SW 1271 (cell line): ENCODE measurements around the gene CBS.
"Not testable (repeated sequence)": the region's sequence is repeated elsewhere in the genome, so short reads cannot be mapped to it uniquely, and the experiment has no call there.

ENCODE experiments used
- DNase-seq, 2 experiments: peaks; one replicate each; lab custom pipeline; 2025; lab: John Stamatoyannopoulos, UW

CBS gene

DNA sequence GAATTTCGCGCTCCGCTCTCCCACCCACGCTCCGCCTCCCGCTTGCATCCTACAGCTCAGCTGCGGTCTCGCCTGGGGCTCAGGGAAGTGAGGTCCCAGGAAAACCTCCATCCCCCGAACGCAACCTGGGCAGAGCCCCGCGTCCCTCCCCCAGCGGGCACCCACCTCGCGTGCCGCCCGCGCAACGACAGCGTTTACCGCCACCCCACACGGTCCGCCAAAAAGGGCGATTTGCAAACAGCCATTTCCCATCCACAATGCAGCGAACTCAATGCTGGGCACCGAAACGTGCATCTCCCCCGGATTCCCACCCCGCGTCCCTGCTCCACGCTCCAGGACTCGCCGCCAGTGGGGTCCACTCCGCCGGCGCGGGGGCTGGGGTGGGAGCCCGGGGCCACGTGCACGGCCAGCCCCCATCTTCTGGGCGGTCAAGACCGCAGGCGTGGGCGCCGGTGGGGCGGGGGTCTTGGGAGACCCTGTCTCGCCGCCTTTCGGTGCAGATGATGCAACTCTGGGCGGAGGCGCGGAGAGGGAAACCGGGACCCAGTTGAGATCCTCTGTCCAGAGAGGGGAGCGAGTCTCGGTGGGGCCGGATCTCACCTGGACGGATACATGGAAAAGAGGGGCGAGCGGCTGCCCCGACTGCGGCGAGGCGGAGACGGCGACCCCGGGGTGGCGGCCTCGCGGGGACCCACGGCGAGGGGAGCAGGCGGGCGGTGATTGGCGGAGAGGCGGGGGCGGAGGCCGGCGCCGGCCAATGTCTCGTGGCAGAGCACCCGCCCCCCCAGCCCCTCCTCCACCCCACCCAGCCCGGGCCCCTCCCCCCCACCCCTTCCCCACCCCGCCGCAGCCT, at the start of gene CBS:
TSS of gene CBS (minus strand) at position 666 of the 853 bp plus-strand sequence. CDS start 3,642 bp downstream, outside the sequence.
- DNase-seq: not testable (repeated sequence)

DNA sequence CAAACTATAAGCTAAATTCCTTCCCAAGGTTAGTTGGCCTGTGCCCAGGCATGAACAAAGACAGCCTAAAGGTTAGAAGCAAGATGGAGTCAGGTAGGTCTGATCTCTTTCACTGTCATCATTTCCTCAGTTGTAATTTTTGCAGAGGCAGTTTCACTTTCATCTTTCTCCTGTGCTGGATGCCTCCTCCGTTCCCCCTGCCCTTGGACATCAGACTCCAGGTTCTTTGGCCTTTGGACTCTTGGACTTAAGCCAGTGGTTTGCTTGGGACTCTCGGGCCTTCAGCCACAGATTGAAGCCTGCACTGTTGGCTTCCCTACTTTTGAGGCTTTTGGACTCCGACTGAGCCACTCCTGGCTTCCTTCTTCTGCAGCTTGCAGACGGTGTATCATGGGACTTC, 40.3 kb upstream of the CBS start:
- not testable (repeated sequence) for DNase-seq

DNA sequence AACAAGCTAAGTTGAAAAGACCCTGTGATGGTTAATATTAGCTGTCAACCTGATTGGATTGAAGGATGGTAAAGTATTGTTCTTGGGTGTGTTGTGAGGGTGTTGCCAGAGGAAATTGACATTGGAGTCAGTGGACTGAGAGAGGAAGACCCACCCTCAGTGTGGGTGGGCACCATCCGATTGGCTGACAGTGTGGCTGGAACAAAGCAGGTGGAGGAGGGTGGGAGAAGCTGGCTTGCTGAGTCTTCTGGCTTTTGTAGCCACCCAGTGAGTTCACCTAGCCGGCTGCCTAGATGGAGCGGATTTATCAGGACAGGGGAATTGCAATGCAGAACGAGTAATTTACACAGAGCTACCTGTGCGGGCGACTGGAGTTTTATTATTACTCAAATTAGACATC, 38.8 kb upstream of the CBS start:
- DNase-seq: not testable (repeated sequence)

DNA sequence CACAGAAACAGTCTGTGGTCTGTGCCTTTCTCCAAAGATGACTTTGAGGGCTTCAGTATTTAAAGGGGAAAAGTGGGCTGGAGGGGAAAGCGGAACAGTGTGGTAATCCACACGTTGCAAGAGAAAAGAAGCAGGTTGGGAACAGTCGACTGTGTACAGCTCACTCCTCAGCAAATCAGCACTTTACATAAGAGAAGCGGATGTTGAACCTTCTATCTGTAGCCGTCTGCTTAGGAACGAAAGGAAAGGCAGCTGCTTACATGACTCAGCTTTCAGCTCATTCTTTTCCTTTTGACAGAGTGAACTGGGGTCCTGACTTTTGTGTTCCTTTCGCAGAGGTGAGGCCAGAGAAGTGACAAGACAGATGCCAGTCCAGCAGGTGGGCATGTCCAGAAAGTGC, 33.4 kb upstream of the CBS start:
- DNase-seq: not testable (repeated sequence)

DNA sequence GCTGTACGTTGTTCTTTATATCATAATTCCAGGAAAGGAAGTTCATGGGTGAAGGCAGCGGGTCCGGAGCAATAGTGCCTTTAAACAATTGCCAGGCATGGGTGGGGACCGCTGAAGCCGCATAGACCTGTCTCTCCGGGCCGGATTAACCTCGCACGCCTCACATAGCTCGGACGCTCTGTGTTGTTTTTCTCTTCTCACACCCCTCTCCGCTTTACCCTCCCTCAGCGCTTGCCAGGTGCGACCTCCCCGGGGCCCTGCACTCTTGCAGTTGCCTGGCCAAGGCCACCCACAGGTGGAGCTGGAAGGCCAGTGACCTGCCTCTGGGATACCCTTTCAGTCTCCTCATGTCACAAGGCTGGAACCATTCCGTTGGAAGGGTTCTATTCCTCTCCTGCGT, 32.5 kb upstream of the CBS start:
- not testable (repeated sequence) for DNase-seq

DNA sequence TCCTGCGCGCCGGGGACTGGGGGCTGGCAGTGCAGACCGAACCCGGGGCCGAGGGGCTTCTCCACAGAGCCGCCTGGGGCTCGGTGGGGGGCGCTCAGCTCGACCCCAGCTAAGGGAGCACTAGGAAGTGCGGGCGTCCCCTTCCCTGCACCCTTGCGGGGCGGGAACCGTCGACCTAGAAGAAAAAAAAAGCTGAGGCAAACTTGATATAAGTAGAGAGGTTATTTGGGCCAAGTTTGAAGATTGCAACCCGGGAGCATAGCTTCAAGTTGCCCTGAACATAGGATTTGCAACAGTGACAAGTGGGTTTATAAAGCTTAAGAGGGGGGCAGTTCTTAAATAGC, 32.1 kb upstream of the CBS start:
- not testable (repeated sequence) for DNase-seq

DNA sequence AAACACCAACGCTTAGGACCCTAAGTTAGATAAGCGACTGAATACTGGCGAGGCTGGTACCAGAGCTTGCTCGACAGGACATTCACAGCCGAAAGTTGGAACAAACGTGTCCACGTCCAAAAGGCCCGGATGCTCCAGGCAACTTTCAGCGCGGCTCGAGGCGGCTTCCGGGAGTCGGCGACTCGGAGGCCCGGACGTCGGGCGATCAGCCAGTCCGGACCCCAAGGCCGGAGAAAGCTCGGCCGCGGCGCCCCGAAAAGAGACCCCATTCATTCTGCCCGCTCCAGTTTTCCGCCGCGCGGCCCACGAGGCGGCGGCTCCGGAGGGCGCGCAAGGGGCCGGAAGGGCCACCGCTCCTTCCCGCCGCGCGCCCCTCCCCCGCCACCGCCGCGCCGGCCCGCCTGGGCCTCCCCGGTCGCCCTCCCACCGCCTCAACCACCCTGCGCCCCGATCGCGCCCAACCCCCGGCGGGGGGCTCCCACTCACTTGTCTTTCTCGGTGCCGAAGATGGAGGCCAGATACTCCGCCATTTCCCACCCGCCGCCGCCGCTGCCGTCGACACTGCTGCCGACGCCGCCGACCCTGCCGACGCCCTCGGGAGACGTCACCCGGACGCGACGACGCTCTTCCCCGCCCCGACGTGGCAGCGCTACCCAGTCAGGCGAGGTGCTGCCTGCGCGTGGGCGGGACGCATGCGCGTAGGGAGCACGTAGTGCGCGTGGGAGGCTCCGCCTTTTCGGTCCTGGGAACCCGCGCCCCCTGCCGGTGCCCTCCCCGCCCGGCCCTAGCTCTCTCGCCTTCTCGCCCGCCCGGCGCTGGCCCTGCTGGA, 31.5 kb upstream of the CBS start, which contains the start of gene U2AF1:
TSS of gene U2AF1 (minus strand) at position 606 of the 829 bp plus-strand sequence. CDS start at position 530, 76 bp downstream.
- DNase-seq: not testable (repeated sequence)

DNA sequence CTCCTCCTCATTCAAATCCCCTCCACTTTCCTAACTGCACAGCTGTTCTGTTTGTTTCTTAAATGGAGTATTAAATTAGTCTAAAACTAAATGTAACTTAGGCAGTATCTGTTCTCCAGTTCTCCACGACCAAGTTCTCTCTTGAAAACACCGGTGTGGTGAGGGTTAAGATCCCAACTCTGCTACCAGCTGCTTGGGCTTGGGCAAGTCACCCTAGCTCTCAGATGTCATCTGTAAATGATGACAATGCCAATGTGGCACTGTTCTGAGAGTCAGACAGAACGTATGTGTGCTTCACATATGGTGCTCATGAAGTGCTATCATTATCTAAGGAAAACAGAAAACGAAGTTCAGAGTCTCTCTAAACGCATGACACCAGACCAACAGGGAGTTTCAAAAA, 29.0 kb upstream of the CBS start:
- not testable (repeated sequence) for DNase-seq

DNA sequence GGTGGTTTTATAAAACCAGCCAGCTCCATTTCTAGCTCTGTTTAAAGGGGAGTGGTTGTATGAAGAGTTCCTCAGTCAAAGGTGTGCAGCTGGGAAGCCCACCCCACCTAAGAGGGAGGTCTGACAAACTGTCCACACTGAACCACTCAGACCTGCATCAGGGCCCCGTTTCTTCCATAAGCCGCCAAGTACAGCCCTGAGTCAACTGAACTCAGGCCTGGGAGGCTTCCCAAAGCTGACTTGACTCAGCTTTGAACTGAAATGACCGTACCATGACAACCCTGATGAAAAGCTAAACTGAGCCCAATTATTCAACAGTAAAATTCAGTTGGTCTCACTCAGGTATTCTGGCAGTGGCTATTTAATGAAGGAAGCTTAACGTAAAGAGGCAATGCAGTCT, 26.6 kb upstream of the CBS start:
- not testable (repeated sequence) for DNase-seq

DNA sequence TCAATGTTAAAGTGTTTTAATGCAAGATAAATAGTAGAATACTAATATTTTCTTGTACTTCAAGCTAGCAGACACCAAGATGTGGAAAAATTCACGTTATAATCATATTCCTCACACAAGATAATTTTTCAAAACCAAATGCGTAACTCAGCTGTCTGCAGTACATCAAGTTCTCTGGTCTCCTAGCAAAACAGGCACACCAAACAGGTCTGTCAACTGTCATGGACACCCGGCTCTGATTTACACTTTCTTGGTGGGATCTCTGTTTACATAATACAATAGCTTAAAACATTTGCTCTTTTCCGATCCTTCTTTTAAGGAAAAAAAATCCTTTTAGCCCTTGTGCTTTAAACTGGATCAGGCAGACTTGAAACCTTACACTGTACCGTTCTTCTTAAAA, 26.0 kb upstream of the CBS start:
- DNase-seq: not testable (repeated sequence)

DNA sequence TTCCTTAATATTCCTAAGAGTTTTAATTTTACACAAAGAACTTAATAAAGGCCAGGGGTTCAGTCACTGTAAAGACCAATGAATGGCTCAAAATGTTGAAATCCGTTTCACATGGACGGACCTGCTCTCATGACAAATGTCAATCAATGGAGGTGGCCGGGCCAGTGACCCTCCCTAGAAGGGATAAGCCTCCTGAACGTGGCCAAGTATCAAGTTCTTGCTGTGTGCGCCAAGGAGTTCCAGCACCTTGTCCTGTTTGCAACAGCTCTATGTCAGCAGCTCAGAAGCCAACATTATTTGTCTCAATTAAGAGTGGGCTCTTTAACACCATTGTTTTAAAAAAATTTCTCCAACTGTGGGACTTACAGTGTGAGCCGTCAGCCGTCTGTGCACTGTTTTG, 25.4 kb upstream of the CBS start:
- not testable (repeated sequence) for DNase-seq

DNA sequence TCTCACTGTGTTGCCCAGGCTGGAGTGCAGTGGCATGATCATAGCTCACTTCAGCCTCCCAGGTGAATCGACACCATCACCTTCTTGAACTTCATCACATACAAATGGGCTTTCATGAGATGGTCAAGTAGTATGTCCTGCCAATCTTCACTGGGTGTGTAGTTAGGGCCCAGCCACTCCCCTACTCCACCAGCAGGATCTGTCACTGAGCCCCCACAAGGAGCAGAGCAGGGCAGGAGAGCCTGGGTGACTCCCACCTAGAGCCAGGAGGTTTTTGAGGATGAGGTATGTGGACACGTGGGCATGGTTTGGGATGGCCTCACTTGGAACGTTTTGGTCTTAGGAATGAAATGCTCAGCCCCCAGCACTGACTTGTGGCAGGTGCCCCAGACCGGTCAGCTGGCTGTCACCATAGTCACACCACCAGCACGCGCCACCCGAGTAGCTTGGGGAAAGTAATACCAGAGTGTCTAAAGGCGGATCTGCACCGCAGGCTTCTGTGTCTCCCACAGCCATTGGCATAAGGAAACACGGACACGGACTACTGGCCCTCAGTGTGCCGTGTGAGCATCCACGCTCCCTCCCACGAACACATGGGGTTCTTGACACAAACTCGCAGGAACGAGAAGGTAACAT, 16.5 kb upstream of the CBS start:
- DNase-seq: not testable (repeated sequence)

DNA sequence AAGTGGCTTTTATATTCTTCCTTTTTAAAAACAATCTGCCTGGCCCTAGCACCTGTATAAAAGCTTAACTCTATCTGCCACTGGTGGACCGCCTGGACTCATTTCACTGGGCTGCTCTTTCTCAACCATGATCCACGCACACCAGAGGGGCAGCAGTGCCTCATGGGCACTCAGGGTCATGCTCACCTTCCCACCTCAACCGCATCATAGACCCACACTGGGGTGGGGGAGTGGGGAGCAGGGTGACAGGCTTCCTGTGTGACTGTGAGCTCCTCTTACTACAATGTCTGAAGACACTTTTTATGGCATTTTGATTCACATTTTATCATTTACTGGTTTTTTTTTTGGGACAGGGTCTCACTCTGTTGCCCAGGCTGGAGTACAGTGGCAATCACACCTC, 15.3 kb upstream of the CBS start:
- DNase-seq: not testable (repeated sequence)

DNA sequence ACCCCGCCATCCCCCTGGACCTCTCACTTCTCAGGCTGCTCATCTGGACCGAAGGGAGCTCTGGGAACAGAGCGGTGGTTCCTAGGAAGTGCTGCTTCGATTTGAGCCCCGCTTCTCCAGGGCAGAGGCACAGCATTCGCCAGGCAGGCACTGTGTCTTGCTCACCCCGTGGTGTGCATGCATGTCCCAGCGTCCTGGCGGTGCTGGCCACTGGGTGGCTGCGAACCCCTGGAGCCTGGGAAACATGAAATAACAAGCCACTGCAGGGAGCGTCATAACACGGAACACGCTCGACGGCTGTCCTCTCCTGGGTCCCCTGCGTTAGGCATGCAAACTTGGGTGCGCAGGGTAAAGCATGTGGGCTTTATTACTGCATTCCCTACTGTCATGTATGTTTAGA, 13.8 kb upstream of the CBS start:
- not testable (repeated sequence) for DNase-seq

DNA sequence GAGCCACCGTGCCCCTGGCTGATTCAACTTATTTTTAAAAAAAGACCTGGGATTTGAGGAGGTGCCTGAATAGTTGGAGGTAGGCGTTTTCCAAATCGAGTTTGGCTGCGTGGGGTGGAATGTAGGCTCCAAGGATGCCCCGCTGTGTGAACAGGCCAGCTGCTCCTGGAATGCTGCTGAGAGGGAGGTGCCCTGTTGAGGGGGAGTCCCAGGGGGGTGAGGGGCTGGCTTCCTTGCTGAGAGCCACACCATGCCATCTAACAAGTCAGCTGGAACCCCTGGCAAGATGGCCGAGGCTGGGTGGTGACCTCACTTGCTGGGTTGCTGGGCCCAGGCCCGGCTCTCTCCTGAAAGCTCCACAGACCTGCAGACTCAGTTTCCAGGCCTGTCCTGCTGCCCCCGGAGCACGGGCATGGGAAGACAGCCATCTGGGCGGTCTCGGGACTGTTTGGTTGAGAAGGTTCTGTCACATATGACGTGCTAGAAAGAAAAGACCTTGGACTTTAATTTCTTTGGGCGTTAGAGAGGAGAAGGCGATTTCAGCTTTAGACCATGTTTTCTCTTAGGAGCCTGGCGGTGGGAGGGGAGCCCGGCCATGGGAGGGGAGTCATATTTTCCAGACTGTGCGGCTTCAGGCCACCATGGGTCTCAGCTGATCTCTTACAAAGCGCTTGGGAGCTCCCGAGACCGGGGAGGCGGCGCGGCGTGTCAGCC, 7.1 kb upstream of the CBS start:
- DNase-seq: not testable (repeated sequence)

DNA sequence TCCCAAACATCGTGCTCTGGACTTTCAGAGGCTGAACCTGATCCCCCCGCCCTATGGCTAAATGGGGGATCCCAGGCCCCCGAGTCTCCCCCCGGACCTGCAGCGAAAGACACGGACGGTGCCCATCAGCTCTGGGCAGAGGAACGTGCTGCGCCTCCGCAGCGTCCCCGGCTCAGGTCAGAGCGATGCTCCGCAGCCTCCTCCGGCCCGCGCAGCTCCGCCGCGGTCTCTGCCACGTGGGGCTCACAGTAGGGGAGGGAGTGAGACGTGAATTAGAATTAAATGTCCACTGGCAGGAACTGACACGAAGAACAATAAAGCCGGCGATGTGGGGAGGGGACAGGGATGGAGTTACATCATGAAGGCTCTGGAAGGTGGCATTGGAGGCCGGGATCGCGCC, 1.0 kb upstream of the CBS start:
- not testable (repeated sequence) for DNase-seq

DNA sequence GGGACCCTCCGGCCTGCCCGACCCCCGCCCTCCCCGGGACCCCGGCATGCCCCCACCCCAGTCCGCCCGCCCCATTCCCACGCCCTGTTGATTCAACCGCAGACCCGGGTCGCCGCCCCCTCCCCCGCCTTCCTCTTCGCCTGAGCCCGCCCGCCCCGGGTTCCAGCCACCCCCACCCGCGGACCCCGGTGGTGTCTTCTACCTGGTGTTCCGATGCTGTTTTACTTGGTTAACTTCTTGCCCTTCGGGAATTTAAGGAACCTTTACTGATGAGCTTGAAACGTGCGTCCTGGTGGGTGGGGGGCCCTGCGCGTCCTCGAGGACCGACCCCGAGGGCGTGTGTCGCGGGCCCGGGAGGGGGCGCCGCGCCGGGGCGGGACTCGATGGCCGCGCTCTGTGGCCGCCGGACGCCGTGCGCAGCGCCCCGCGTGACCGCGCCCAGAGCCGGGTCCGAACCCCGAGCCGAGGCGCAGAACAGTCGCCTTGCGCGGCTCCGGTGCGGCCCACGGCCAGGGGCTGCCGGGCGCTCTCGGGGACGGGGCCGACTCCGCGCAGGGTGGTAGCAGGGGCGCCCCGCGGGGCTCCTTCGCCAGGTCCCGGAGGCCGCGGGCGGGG, 495 bp upstream of the CBS start:
- DNase-seq: not testable (repeated sequence)

DNA sequence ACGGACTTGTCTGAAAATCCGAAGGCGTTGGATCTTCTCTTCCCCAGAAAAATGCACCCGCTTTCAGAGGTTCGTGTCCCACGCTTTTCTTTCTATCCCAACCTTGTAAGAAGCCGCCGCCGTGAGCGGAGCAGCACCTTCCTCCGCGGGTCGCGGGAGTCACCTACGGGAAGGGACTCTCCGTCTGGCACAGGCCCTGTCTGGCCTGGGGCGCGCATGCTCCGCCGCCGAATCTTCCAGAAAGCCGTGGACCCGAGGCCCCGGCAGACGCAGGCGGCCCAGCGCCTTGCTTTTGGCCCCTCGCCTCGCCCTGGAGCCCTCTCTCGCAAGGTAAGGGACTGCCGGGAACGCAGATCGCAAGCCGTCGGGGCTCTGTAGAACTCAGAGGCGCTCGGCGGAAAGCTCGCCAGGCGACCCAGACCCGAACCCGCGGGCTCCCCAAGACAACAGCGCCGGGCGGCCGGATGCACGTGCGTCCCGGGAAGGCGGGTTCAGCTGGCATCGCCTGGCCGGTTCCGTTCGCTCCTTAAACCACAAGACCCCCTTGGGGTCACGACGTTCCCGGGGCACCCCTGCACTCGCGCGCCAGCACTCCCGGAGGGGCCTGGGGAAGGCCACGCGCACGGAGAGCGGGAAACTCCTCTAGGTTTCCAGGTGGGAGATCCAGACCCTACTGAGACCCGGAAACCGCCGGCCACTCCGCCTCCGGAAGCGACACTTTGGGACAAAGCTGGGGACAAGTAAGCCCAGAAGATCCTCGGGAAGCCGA, 1.1 kb downstream of the CBS start:
- not testable (repeated sequence) for DNase-seq

DNA sequence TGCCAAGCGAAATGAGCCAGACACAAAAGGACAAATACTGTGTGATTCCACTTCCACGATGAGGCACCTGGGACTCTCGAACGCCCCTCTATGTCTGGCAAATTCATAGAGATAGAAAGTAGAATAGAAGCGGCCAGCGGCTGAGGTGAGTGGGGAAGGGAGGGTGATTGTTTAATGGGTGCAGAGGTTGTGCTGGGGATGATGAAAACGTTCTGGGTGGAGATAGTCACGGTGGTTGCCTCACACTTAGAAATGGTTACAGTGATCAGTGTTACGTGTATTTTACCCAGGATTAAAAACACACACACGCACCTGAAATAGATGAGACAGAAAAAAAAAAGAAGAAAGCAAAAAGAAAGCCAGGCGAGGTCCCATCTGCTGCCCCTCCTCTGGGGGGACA, 2.9 kb downstream of the CBS start:
- DNase-seq: not testable (repeated sequence)

DNA sequence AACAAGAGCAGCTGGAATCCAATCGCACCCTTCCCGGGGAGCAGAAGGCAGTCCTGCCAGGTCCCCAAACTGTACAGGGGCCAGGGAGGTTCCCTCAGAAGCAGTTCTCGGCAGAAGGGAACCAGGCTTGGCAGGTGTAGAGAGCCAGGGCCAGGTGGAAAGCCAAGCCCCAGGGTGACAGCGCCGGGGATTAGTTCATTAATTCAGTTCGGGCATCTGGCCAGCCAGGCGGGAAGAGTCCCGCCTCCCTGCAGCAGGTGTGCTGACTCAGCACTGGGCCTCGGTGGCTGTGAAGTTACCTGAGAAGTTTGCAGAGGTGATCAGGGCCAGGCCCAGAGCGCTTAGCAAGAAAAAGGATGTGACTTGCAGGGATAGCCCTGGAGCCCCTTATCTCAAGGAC, 6.0 kb downstream of the CBS start:
- DNase-seq: not testable (repeated sequence)
